Activated CD8-positive, alpha-beta memory T cell treated with anti-CD3 and anti-CD28 coated beads for 4 hours (primary cell): ENCODE data around the gene CLNK.
"Not testable (repeated sequence)": the region's sequence is repeated elsewhere in the genome, so short reads cannot be mapped to it uniquely, and the experiment has no call there.

ENCODE experiments used
- DNase-seq, 2 donors: peaks; one replicate each; pipeline ENCODE4 v3.0.0-alpha.2; 2020; ENCODE audit warnings: low read depth in 2 of 2

CLNK gene

GRCh38 chr4:10577508-10578426 is 106.8 kb downstream of the CLNK start:
- DNase-seq, result no peak

DNA sequence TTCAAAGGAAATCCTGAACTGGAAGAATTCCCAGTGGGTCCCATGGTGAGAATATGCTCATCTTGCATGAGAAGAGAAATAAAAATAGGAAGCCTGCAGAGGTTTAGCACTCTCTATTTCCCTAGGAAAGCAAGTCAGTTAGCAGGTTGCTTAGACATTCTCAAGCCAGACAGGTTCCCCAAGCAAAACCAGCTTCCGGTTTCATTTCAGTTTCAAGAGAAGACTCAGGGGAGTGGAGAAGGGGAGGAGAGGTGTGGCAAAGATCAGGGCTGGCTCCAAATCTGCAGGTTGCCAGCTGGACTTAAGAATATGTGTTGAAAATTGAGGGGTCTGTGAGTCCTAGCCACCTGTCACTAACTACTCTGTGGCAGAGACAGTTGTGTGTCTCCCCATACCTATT is 107.5 kb downstream of the CLNK start:
- no peak for DNase-seq

GRCh38 chr4:10576236-10576635 is 108.3 kb downstream of the CLNK start:
- DNase-seq, result no peak

DNA sequence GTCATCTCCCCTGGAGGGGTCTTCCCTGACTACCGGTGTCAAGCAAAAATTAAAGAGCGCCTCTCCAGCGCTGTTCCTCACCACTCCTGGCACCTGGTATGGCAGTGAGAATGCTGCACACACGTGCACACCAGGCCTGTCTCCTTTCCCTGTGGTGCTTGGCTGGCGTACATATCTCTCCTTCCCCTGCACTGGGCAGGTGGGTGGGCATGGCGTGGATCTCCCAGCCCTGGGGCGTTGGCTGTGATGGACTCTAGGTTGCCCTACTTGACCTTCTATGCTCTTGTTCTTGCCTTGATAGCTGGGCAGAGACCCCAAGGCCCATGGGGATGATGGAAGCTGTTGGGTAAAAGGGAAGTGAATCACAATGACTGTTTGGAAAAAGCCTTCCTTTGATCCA is 109.2 kb downstream of the CLNK start:
- no peak for DNase-seq

- DNase-seq, result not testable (repeated sequence)
Measured at GRCh38 chr4:10574553-10574952, 110.0 kb downstream of the CLNK start.

DNA sequence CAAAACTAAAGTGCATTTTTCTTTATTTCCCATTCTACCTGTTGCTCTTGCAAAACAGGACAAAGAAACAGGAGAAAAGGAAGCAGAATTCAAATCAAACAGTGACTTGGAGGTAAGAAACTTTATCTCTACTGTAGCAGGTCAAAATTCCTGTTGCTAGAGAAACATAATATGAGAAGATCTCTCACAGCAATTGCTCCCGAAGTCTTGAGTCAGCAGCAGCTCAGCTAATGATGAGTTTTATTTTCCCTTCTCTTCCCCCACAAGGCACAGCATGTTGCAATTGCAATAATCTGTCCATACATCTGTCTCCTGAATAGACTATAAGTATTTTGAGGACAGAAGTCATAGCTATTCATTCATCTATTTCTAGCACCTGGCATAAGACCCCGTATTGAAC is 112.7 kb downstream of the CLNK start:
- no peak for DNase-seq

- no peak for DNase-seq
Measured at GRCh38 chr4:10569491-10569890, 115.1 kb downstream of the CLNK start.

DNA sequence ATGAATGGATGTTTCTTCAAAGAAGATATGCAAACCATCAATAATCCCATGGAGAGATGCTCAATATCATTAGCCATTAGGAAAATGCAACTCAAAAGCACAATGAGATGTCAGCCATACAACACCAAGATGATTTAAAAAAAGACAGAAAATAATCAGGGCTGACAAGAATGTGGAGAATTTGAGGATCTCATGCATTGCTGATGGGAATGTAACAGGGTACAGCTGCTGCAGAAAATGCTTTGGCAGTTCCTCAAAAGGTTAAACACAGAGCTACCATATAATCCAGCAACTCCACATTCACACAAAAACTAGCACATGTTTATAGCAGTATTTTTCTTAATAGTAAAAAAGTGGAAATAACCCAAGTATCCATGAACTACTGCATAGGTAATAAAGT is 116.8 kb downstream of the CLNK start:
- DNase-seq, result no peak

DNA sequence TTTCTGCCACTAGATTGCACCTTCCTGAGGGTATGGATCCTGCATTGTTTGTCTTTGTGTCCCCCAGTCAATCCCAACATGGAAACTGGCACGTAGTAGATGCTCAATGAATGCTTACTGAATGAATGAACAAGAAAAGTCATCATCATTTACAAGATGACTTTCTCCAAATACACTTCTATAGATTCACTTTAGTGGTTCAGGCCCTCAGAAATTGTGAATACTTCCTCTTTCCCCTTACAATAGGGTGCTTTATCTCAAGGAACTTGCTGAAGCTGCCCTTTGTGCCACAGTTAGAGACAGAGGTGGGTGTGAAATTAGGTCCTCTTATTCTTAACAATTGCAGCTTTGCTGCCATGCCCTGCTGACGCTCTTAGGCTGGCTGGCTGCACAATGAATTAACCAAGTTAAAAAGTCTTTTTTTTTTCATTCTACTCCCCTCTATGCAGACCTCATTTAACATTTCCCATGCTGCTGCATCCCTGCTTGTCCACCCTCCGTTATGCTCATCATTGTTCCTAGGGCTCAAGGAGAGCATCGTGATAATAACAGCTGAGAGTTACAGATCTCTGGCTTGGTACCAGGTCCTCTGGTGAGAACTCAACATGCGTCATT is 119.3 kb downstream of the CLNK start:
- DNase-seq, result no peak

DNA sequence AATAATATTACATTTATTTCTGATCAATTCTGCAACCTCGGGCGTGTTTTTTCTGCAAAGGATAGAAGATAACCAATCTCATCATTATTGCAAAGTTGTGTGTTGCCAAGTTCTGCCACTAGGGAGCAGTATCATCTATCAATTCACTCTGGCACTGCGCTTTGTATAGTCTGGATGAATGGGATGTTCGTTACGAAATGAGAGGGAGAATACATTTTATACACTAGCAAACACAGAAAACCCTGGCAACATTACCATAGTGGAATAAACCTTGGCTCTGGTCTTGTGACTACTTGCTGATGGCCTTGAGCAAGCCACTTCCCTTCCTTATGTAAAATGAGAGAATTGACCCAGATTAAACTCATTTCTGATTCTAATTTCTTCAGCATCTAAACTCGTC is 129.9 kb downstream of the CLNK start:
- no peak for DNase-seq

DNA sequence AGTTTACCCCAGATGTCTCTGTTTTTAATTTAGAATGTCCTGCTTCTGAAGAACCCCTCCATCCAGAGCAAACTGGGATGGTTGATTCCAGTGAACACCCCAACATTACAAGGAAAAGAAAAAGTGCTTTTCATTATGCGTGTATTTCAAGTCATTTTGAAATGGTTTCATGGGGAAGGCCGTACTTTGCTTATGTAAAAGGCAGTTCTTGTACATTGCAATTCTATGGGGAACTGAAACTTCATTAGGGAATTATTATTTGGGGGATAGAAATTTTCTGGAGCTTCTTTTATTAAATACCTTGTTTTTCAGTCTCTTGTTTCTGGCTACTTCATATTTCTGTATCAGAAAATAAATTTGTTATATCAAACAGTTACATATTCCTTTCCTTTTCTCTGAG is 130.4 kb downstream of the CLNK start:
- DNase-seq, result no peak

GRCh38 chr4:10552591-10553280 is 131.8 kb downstream of the CLNK start:
- DNase-seq, result no peak

GRCh38 chr4:10535912-10536311 is 148.7 kb downstream of the CLNK start:
- no peak for DNase-seq

- no peak for DNase-seq
Measured at GRCh38 chr4:10534820-10535219, 149.7 kb downstream of the CLNK start.

GRCh38 chr4:10532155-10532554 is 152.4 kb downstream of the CLNK start:
- DNase-seq, result no peak

DNA sequence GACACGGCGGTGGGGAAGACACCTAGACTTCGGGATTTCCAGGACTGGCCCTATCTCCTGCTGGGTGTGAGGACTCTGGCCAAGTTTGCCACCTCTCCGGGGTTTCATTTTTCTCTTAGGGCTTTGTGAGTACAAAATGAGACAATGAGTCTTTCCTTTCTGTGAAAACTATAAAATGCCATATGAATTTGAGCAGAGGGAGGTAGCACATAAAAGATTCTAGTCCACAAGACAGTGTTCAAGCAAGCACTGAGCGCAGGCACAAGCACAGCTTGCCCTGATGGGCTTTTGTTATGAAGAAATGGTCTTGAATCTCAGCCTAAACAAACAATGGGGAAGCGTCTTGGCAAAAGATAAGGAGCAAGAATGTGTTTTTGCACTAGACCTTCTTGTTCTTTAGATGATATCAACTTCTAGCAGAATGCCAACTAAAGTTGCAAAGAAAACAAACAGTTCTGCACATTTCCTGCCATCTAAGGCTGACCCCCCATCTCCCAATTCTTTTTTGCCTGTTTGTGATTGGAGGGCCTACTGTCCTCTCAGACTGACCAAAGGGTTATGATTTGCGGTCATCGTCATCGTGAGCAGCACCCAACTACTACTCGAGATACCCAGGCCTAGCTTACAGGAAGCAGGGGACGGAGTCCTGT is 154.3 kb downstream of the CLNK start:
- no peak for DNase-seq

GRCh38 chr4:10529291-10530136 is 155.1 kb downstream of the CLNK start:
- DNase-seq, result no peak

DNA sequence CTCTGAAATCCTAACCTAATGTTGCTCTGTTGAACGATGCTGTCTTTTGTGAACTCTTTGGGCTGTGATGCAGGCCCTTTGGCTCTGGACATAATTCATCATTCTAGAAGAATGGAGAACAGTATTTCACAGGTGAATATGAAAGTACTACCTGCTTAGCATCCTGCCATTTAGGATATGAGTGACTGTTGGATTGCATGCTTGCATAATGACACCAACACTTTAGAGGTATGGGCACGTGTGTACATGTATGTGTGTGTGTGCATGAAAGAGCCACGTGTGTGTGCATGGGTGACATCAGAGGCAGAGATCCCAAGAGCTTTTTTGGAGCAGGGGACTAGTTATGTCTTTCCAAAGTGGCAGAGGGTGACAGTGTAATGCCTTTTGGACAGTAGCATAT is 157.1 kb downstream of the CLNK start:
- DNase-seq, result no peak

DNA sequence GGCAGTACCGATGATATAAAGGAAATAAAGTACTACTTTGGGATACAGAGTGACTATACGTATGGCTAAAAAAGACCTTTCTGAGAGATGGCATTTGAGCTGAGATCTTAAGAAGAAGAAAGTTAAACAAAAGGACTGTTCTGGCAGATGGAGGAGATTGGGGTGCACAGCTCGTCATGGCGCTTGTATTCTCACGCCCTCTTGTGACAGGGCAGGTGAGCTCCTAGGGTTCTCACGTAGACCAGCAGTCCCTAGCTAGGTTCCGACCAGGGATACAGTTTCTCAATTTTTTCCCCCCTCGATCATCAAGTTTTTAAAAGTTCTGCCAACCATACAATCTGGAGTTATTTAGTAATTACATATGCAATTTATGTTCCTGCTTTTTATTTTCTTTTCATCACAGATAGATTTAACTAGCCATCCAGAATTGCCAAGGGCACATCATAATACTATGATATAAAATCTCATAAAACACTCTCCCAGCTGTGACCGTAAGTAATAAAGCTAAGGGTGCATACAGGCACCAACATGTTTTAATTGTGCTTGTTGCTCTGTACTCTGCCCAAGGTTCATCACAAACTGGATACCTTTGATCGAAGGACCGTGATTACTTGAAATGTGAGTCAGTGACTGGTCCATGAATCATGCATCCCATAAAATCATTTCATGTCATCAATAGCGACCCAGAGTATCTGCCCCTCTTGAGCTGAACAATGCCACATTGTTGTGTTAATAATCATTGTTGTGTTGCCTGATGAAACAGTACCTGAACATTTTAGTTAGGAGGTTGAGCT is 157.9 kb downstream of the CLNK start:
- DNase-seq, result no peak

DNA sequence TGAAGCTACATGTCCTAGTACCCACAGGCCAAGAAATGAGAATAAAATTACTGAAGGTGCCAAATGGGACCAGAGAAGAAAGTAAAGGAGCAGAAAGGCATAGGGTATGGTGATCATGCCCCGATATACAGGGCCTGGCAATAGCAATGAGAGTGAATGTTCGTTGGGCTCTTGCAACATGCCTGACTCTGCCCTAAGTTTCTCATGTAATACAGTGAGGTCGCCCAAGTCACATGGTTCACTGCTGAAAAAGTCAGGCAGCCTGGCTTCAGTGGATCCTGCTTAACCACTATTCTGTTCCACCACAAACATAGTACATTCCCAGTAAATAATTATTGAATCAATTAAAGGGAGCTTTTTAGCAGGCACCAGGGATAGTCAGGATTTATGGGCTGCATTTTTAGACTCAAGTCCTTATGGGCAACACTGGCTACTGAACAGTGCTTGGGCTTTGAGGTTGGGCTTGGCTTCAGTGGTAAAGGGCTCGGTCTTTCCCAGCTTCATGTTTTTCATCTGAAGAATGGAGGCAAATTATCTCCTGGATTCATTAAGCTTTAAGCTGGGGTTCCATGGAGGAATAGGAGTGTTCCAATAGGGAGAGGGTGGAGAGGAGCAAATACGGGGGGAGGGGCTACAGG is 160.3 kb downstream of the CLNK start:
- DNase-seq, result no peak
